Peyer's patch (tissue), 4 donors: ENCODE measurements around the gene SLC16A8.

Source experiments
- POLR2A ChIP-seq, 2 donors: fragments of 450-650 bp; IDR thresholded peaks; one replicate each; pipeline ENCODE4 v1.5.1; 2017; ENCODE audit warnings: antibody characterized with exemption in 2 of 2, mild to moderate bottlenecking in 2 of 2, moderate library complexity in 2 of 2
- TF ChIP-seq, protein P1 (sequence below), 6 experiments: fragments of 450-650 bp in 4 of 6; fragments of 200-600 bp in 2 of 6; sonication (generic) in 1 of 6; IDR thresholded peaks; one replicate each; pipeline ENCODE4 v1.5.1; 2017 to 2019; ENCODE audit warnings: antibody characterized with exemption in 6 of 6, mild to moderate bottlenecking in 3 of 6, moderate library complexity in 1 of 6

DNA sequence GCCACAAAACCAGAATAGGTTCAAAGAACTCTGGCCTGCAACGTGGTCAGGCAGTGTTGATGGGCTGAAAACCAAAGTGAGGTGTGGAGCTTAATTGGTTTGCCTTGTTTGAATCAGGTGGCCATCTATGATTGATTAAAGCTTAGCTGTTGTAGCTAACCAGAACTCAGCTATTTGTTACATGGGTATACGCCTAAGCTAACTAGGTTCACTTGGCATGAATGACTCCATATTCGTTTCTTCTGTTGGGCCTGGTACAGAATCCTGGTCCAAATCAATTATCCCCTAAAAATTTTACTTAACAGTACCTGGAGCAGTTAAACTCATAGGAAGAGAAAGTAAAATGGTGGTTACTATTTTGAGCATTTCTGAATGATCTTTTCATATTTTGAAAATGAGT lies 34.2 kb upstream of the SLC16A8 start:
- no peak for TF ChIP-seq POLR2A (IDR thresholded peaks at IDR 0.05)
- TF ChIP-seq, protein P1, sequence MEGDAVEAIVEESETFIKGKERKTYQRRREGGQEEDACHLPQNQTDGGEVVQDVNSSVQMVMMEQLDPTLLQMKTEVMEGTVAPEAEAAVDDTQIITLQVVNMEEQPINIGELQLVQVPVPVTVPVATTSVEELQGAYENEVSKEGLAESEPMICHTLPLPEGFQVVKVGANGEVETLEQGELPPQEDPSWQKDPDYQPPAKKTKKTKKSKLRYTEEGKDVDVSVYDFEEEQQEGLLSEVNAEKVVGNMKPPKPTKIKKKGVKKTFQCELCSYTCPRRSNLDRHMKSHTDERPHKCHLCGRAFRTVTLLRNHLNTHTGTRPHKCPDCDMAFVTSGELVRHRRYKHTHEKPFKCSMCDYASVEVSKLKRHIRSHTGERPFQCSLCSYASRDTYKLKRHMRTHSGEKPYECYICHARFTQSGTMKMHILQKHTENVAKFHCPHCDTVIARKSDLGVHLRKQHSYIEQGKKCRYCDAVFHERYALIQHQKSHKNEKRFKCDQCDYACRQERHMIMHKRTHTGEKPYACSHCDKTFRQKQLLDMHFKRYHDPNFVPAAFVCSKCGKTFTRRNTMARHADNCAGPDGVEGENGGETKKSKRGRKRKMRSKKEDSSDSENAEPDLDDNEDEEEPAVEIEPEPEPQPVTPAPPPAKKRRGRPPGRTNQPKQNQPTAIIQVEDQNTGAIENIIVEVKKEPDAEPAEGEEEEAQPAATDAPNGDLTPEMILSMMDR (IDR thresholded peaks at IDR 0.05): no peak
